PC-9 (cell line): ENCODE measurements around the gene GGNBP2.

Experiments
- CTCF ChIP-seq: fragments of 200-600 bp; sonication (generic); conservative IDR thresholded peaks from 2 replicates; pipeline ENCODE4 v1.6.1; 2017; ENCODE audit warnings: mixed run types, antibody characterized with exemption, mild to moderate bottlenecking, moderate library complexity
- EZH2 ChIP-seq: fragments of 200-600 bp; sonication (generic); IDR thresholded peaks from 2 replicates; pipeline ENCODE4 v1.8.0; 2017; ENCODE audit warnings: antibody characterized with exemption, low read depth

- TF ChIP-seq CTCF (no peak), EZH2 (no peak)
Observed at GRCh38 chr17:36599546-36600250, 55.0 kb downstream of the GGNBP2 start.
